ENCODE data around the gene FLNB. TPM values are rescaled to one million over a fixed set of nuclear protein-coding genes. Genes with fewer than 3 reads are reported as not detected.

FLNB gene
- total RNA-seq, 1 experiment from 2014 or later, result 147 TPM

- no peak overlapping the region for H3K4me3 Mint-ChIP-seq (ENCODE audit: low read depth, unreplicated experiment)
- H3K4me1 Mint-ChIP-seq (ENCODE audit: low read depth, unreplicated experiment), result peaks cover 49% of the 10 kb centered on the region
- no peaks in the 10 kb centered on the region for H3K27me3 Mint-ChIP-seq (ENCODE audit: unreplicated experiment)
- no peak for DNase-seq
- BruUV-seq (replicated peaks), result no TSS peak
- H3K9me3 Mint-ChIP-seq (ENCODE audit: low read depth, unreplicated experiment), result no peaks in the 10 kb centered on the region
- TF ChIP-seq, protein P1, sequence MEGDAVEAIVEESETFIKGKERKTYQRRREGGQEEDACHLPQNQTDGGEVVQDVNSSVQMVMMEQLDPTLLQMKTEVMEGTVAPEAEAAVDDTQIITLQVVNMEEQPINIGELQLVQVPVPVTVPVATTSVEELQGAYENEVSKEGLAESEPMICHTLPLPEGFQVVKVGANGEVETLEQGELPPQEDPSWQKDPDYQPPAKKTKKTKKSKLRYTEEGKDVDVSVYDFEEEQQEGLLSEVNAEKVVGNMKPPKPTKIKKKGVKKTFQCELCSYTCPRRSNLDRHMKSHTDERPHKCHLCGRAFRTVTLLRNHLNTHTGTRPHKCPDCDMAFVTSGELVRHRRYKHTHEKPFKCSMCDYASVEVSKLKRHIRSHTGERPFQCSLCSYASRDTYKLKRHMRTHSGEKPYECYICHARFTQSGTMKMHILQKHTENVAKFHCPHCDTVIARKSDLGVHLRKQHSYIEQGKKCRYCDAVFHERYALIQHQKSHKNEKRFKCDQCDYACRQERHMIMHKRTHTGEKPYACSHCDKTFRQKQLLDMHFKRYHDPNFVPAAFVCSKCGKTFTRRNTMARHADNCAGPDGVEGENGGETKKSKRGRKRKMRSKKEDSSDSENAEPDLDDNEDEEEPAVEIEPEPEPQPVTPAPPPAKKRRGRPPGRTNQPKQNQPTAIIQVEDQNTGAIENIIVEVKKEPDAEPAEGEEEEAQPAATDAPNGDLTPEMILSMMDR (IDR thresholded peaks at IDR 0.05; ENCODE audit: unreplicated experiment), result no peak
- H3K36me3 Mint-ChIP-seq (ENCODE audit: insufficient read depth, unreplicated experiment), result peaks cover 12% of the 10 kb centered on the region
- no peak overlapping the region for H3K27ac Mint-ChIP-seq (ENCODE audit: unreplicated experiment)
- CTCF ChIA-PET, result no interaction called here
- intact Hi-C loops (cut with micrococcal nuclease; ENCODE audit: unreplicated experiment), result no loop called here
Measured at GRCh38 chr3:58072052-58072762, 64.0 kb downstream of the FLNB start.

GRCh38 chr3:58072763-58073130, 64.5 kb downstream of the FLNB start:
- H3K36me3 Mint-ChIP-seq (ENCODE audit: insufficient read depth, unreplicated experiment), result peaks cover 11% of the 10 kb centered on the region
- no TSS peak for BruUV-seq (replicated peaks)
- no peak overlapping the region for H3K27ac Mint-ChIP-seq (ENCODE audit: unreplicated experiment)
- CTCF ChIA-PET, result no interaction called here
- no peak overlapping the region for H3K4me3 Mint-ChIP-seq (ENCODE audit: low read depth, unreplicated experiment)
- no peak for DNase-seq
- H3K27me3 Mint-ChIP-seq (ENCODE audit: unreplicated experiment), result no peaks in the 10 kb centered on the region
- peaks cover 48% of the 10 kb centered on the region for H3K4me1 Mint-ChIP-seq (ENCODE audit: low read depth, unreplicated experiment)
- TF ChIP-seq, protein P1 (IDR thresholded peaks at IDR 0.05; ENCODE audit: unreplicated experiment), result no peak
- intact Hi-C loops (cut with micrococcal nuclease; ENCODE audit: unreplicated experiment), result no loop called here
- H3K9me3 Mint-ChIP-seq (ENCODE audit: low read depth, unreplicated experiment), result no peaks in the 10 kb centered on the region

DNA sequence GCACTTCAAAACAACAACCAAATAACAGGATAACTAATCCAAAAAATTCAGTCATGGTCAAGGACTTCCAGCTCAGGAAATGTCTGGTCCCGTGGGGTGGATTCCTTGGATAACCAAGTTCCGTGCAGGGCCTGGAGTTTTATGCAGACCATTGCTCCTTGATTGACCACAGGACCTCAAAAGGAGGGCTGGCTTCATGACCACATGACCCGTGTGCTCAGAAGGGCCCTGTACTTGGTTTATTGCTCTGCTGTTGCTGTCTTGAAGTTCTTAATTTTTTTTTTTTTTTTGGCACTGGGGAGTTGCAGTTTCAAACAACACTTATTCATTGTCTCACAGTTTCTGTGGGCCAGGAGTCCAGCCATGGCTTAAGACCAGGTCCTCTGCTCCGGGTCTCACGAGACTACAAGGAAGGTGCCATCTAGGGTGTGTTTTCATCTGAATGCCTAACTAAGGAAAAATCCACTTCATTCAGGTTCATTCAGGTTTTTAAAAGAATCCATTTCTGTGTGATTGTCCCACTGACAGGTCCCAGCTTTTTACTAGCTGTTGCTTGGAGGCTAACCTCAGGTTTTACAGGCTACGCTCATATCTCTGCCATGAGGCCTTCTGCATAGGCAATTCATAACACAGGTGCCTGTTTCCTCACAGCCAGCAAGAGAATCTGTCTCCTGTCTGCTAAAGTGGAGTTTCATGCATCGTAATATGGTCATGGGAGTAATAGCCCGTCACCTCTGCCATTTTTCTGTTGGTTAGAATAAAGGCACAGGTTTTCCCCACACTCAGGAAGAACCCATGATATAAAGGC, 65.3 kb downstream of the FLNB start:
- TF ChIP-seq, protein P1 (IDR thresholded peaks at IDR 0.05; ENCODE audit: unreplicated experiment), result no peak
- peaks cover 3% of the 10 kb centered on the region for H3K36me3 Mint-ChIP-seq (ENCODE audit: insufficient read depth, unreplicated experiment)
- H3K9me3 Mint-ChIP-seq (ENCODE audit: low read depth, unreplicated experiment), result no peaks in the 10 kb centered on the region
- no peaks in the 10 kb centered on the region for H3K27me3 Mint-ChIP-seq (ENCODE audit: unreplicated experiment)
- BruUV-seq (replicated peaks), result no TSS peak
- DNase-seq, result no peak
- peaks cover 41% of the 10 kb centered on the region for H3K4me1 Mint-ChIP-seq (ENCODE audit: low read depth, unreplicated experiment)
- intact Hi-C loops (cut with micrococcal nuclease; ENCODE audit: unreplicated experiment), result no loop called here
- CTCF ChIA-PET, result no interaction called here
- no peak overlapping the region for H3K4me3 Mint-ChIP-seq (ENCODE audit: low read depth, unreplicated experiment)
- H3K27ac Mint-ChIP-seq (ENCODE audit: unreplicated experiment), result no peak overlapping the region

DNA sequence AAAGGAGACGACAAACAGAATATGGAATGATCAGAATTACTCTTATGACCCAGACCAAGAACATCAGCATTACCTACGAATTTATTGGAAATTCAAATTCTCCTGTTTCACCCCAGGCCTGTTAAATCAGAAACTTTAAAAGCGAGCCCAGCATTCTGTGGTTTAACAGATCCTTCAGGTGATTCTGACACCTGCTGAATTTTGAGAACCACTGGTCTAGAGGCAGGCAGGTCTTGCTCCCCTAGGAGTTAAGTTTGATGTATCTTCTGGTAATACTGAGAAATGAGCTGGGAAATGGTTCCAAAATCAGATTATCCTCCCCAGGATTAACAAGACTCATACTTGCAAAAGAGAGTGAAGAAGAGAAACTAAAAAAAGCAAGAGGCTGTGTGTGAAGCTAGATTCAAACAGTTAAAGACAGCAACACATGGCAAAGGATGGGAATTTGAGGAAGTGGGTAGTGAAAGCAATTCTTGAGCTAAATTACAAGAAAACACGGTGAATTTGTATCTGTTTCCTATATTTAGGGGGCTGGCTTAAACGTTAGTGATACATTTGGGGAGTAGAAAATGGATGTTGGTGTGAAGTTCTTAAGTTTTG, 66.0 kb downstream of the FLNB start:
- no peak overlapping the region for H3K27ac Mint-ChIP-seq (ENCODE audit: unreplicated experiment)
- DNase-seq, result no peak
- H3K4me1 Mint-ChIP-seq (ENCODE audit: low read depth, unreplicated experiment), result peaks cover 41% of the 10 kb centered on the region
- H3K36me3 Mint-ChIP-seq (ENCODE audit: insufficient read depth, unreplicated experiment), result peaks cover 4% of the 10 kb centered on the region
- intact Hi-C loops (cut with micrococcal nuclease; ENCODE audit: unreplicated experiment), result no loop called here
- H3K9me3 Mint-ChIP-seq (ENCODE audit: low read depth, unreplicated experiment), result no peaks in the 10 kb centered on the region
- CTCF ChIA-PET, result no interaction called here
- no peaks in the 10 kb centered on the region for H3K27me3 Mint-ChIP-seq (ENCODE audit: unreplicated experiment)
- TF ChIP-seq, protein P1 (IDR thresholded peaks at IDR 0.05; ENCODE audit: unreplicated experiment), result no peak
- no peak overlapping the region for H3K4me3 Mint-ChIP-seq (ENCODE audit: low read depth, unreplicated experiment)
- no TSS peak for BruUV-seq (replicated peaks)

Data from Calu3 (cell line).